ENCODE measurements around the gene RAMP2. TPM values are rescaled to one million over a fixed set of nuclear protein-coding genes. Genes with fewer than 3 reads are reported as not detected.

RAMP2 gene
- total RNA-seq, 1 experiment from 2014 or later = 5.0 TPM

DNA sequence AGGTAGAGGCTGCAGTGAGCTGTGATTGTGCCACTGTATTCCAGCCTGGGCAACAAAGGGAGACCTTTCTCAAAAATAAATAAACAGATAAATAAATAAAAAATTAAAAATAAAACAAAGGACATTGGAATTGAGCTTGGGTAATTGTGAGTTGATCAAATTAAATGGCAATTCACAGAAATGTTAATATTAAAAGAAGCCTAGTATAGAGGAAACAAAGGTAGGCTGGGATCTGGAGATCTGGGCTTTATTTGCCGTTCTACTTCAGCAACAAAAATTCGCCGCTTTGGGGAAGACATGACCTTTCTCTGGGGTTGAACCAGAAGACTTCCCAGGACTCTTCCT is 11.9 kb downstream of the RAMP2 start:
- Histone ChIP-seq H3K36me3 (ENCODE audit: insufficient read depth, low read length, poor library complexity, severe bottlenecking) (no peaks in the 10 kb centered on the region), H3K27me3 (replicated peaks; ENCODE audit: insufficient read depth, low read depth, low read length, poor library complexity) (no peaks in the 10 kb centered on the region), H3K4me1 (ENCODE audit: insufficient read depth, low read length, poor library complexity, severe bottlenecking) (no peaks in the 10 kb centered on the region), H3K9me3 (ENCODE audit: low read depth, low read length, poor library complexity, severe bottlenecking) (no peaks in the 10 kb centered on the region), H3K4me3 (ENCODE audit: low read depth, low read length, poor library complexity, severe bottlenecking) (peak overlapping the region; percentile 68), H3K27ac (ENCODE audit: low read depth, low read length, poor library complexity, severe bottlenecking) (peak overlapping the region; percentile 65)
- TSS peak; percentile 94 for BruUV-seq (replicated peaks)
- TF ChIP-seq, protein P1, sequence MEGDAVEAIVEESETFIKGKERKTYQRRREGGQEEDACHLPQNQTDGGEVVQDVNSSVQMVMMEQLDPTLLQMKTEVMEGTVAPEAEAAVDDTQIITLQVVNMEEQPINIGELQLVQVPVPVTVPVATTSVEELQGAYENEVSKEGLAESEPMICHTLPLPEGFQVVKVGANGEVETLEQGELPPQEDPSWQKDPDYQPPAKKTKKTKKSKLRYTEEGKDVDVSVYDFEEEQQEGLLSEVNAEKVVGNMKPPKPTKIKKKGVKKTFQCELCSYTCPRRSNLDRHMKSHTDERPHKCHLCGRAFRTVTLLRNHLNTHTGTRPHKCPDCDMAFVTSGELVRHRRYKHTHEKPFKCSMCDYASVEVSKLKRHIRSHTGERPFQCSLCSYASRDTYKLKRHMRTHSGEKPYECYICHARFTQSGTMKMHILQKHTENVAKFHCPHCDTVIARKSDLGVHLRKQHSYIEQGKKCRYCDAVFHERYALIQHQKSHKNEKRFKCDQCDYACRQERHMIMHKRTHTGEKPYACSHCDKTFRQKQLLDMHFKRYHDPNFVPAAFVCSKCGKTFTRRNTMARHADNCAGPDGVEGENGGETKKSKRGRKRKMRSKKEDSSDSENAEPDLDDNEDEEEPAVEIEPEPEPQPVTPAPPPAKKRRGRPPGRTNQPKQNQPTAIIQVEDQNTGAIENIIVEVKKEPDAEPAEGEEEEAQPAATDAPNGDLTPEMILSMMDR (conservative IDR thresholded peaks at IDR 0.05; ENCODE audit: low read depth, low read length) = no peak
- TF ChIP-seq EZH2 (IDR thresholded peaks at IDR 0.05; ENCODE audit: borderline replicate concordance, low read depth, low read length, poor library complexity, severe bottlenecking) = no peak
- CTCF ChIA-PET = interaction anchor here (2.3 kb wide), 1 partner anchor 9 kb away, joined by 5 read pairs; no protein-coding TSS in a partner anchor
- intact Hi-C loops (cut with micrococcal nuclease; ENCODE audit: unreplicated experiment) = no loop called here
- DNase-seq (ENCODE audit: low spot score) = no peak
- POLR2A ChIA-PET (ENCODE audit: low non-redundant PET) = no interaction called here

DNA sequence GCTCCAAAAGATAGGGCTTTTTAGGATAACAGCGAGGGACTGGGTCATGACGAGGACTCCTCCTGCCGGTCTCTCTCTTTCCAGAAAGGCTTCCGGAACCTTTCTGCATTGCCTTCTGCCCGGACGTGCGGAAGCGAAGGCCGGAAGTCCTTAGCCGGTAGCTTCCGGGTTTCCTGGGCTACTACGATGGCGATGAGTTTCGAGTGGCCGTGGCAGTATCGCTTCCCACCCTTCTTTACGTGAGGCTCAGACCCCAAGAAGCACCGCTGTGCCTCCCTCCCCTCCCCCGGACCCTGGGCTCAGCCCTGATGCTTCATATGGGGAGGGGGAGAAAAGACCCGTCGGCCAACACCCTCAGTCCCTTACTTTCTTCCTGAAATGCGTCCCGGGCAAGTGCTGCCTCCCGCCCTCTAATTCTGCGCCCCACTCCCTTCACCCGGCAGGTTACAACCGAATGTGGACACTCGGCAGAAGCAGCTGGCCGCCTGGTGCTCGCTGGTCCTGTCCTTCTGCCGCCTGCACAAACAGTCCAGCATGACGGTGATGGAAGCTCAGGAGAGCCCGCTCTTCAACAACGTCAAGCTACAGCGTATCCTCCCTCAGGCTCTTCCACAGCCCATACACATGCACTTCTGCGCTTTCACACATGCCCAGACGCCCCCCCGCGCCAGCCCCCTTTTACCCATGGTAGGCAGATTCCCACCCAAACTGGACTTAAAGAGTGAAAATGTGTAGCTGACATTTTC is 12.4 kb downstream of the RAMP2 start, which contains the start of gene VPS25:
TSS of gene VPS25 (plus strand) at position 160 of the 746 bp plus-strand sequence. CDS start at position 187, 27 bp downstream.
- Histone ChIP-seq H3K4me3 (ENCODE audit: low read depth, low read length, poor library complexity, severe bottlenecking) (peak within 1 kb of the TSS; percentile 68), H3K27ac (ENCODE audit: low read depth, low read length, poor library complexity, severe bottlenecking) (peak within 1 kb of the TSS; percentile 65), H3K27me3 (replicated peaks; ENCODE audit: insufficient read depth, low read depth, low read length, poor library complexity) (no peaks in the 10 kb centered on the region), H3K9me3 (ENCODE audit: low read depth, low read length, poor library complexity, severe bottlenecking) (no peaks in the 10 kb centered on the region), H3K36me3 (ENCODE audit: insufficient read depth, low read length, poor library complexity, severe bottlenecking) (no peaks in the 10 kb centered on the region), H3K4me1 (ENCODE audit: insufficient read depth, low read length, poor library complexity, severe bottlenecking) (no peaks in the 10 kb centered on the region)
- ChIA-PET POLR2A (ENCODE audit: low non-redundant PET) (no interaction called here), CTCF (interaction anchor here (2.3 kb wide), 1 partner anchor 10 kb away, joined by 5 read pairs; no protein-coding TSS in a partner anchor)
- TF ChIP-seq, protein P1 (conservative IDR thresholded peaks at IDR 0.05; ENCODE audit: low read depth, low read length) = no peak
- no peak for TF ChIP-seq EZH2 (IDR thresholded peaks at IDR 0.05; ENCODE audit: borderline replicate concordance, low read depth, low read length, poor library complexity, severe bottlenecking)
- peak; percentile 81 for DNase-seq (ENCODE audit: low spot score)
- BruUV-seq (replicated peaks) = no TSS peak
- intact Hi-C loops (cut with micrococcal nuclease; ENCODE audit: unreplicated experiment) = no loop called here

DNA sequence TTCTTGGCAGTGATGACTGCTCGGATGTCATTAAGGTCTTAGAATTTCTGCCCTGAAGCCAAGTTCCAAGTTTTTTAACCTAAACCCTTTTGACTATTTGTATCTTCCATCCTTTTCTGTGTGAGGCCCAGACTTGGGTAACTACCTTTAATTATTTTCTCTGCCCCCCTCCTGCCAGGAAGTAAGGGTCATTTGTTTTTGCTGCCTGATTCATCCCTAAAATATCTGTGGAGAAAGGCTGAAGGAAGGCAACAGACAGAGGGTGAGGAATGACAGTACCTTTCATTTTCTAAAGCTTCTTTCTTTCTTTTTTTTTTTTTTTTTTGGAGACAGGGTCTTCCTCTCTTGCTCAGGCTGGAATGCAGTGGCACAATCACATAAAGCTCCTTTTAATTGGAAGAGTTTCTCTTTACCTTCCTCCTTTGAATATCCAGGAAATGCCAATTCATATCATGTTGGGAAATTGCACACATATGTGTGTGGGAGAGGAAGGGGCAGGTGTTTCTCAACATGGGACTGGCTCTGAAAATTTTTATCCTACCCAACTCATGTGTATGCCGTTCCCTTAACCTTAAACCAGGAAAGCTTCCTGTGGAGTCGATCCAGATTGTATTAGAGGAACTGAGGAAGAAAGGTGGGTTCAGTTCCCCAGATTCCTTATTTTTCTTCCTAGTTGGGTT is 13.2 kb downstream of the RAMP2 start:
- DNase-seq (ENCODE audit: low spot score) = no peak
- H3K9me3 ChIP-seq (ENCODE audit: low read depth, low read length, poor library complexity, severe bottlenecking) = no peaks in the 10 kb centered on the region
- H3K4me1 ChIP-seq (ENCODE audit: insufficient read depth, low read length, poor library complexity, severe bottlenecking) = no peaks in the 10 kb centered on the region
- ChIA-PET POLR2A (ENCODE audit: low non-redundant PET) (no interaction called here), CTCF (interaction anchor here (2.3 kb wide), 1 partner anchor 11 kb away, joined by 5 read pairs; no protein-coding TSS in a partner anchor)
- H3K27me3 ChIP-seq (replicated peaks; ENCODE audit: insufficient read depth, low read depth, low read length, poor library complexity) = no peaks in the 10 kb centered on the region
- TSS peak; percentile 73 for BruUV-seq (replicated peaks)
- no peaks in the 10 kb centered on the region for H3K36me3 ChIP-seq (ENCODE audit: insufficient read depth, low read length, poor library complexity, severe bottlenecking)
- TF ChIP-seq, protein P1 (conservative IDR thresholded peaks at IDR 0.05; ENCODE audit: low read depth, low read length) = no peak
- TF ChIP-seq EZH2 (IDR thresholded peaks at IDR 0.05; ENCODE audit: borderline replicate concordance, low read depth, low read length, poor library complexity, severe bottlenecking) = no peak
- no peak overlapping the region for H3K27ac ChIP-seq (ENCODE audit: low read depth, low read length, poor library complexity, severe bottlenecking)
- intact Hi-C loops (cut with micrococcal nuclease; ENCODE audit: unreplicated experiment) = no loop called here
- peak overlapping the region; percentile 68 for H3K4me3 ChIP-seq (ENCODE audit: low read depth, low read length, poor library complexity, severe bottlenecking)

Measured in A673 (cell line).